ENCODE measurements around the gene DOCK1. TPM values are rescaled to one million over a fixed set of nuclear protein-coding genes. Genes with fewer than 3 reads are reported as not detected.

Gene DOCK1
- total and polyA plus RNA-seq, 2 donors (not counting 1 experiment from before 2014, with no cell fraction given) = 20.5 to 91.0 TPM

DNA sequence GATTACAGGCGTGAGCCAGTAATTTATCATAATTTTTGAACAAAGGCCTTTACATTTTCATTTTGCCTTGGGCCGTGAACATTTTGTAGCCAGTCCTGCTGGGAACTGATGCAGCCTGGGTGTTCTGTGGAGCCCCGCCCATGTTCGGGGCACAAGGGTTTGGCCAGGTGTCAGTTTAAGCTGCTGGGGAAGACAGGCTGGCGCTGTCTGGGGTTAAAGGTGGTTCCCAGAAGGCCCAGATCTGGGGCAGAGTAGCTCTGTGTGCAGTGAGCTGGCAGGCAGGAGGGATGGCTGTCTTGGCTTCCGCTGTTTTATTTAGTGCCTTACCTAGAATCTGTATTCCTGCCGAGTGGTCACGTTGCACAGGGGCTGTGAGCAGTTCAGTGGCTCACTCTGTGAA lies 50.2 kb downstream of the DOCK1 start:
- Histone ChIP-seq H3K4me3 (replicated peaks in 1 of 4; ENCODE audit: control extremely low read depth in 1 of 4, insufficient read depth in 1 of 4, low read depth in 3 of 4, low read length in 4 of 4) (no peak overlapping the region), H3K4me2 (ENCODE audit: extremely low read depth, insufficient read depth, low read length) (no peak overlapping the region), H3K27ac (ENCODE audit: insufficient read depth, low read length) (no peak overlapping the region), H3K9ac (ENCODE audit: insufficient read depth, low read length) (no peak overlapping the region), H3K4me1 (ENCODE audit: control insufficient read depth, extremely low read depth, insufficient read depth, low read length) (no peaks in the 10 kb centered on the region), H2AFZ (ENCODE audit: low read length) (no peak overlapping the region), H3K36me3 (ENCODE audit: control insufficient read depth, insufficient read depth, low read length) (no peaks in the 10 kb centered on the region), H3K27me3 (ENCODE audit: control insufficient read depth, insufficient read depth, low read length) (no peaks in the 10 kb centered on the region), H3K79me2 (ENCODE audit: control insufficient read depth, insufficient read depth, low read length) (peaks cover 59% of the 10 kb centered on the region), H3K9me3 (ENCODE audit: control insufficient read depth, insufficient read depth, low read depth, low read length) (peaks cover 3% of the 10 kb centered on the region), H4K20me1 (ENCODE audit: control insufficient read depth, extremely low read depth, insufficient read depth, low read length) (no peaks in the 10 kb centered on the region)
- DNase-seq (ENCODE audit: low read depth in 2 of 2) = no peak
- TF ChIP-seq EZH2 (IDR thresholded peaks at IDR 0.05; ENCODE audit: low read length, missing control alignments) = no peak
- TF ChIP-seq, protein P1, sequence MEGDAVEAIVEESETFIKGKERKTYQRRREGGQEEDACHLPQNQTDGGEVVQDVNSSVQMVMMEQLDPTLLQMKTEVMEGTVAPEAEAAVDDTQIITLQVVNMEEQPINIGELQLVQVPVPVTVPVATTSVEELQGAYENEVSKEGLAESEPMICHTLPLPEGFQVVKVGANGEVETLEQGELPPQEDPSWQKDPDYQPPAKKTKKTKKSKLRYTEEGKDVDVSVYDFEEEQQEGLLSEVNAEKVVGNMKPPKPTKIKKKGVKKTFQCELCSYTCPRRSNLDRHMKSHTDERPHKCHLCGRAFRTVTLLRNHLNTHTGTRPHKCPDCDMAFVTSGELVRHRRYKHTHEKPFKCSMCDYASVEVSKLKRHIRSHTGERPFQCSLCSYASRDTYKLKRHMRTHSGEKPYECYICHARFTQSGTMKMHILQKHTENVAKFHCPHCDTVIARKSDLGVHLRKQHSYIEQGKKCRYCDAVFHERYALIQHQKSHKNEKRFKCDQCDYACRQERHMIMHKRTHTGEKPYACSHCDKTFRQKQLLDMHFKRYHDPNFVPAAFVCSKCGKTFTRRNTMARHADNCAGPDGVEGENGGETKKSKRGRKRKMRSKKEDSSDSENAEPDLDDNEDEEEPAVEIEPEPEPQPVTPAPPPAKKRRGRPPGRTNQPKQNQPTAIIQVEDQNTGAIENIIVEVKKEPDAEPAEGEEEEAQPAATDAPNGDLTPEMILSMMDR (conservative IDR thresholded peaks at IDR 0.05 in 1 of 2, IDR thresholded peaks at IDR 0.05 in 1 of 2; ENCODE audit: low read depth in 1 of 2, low read length in 2 of 2) = no peak

DNA sequence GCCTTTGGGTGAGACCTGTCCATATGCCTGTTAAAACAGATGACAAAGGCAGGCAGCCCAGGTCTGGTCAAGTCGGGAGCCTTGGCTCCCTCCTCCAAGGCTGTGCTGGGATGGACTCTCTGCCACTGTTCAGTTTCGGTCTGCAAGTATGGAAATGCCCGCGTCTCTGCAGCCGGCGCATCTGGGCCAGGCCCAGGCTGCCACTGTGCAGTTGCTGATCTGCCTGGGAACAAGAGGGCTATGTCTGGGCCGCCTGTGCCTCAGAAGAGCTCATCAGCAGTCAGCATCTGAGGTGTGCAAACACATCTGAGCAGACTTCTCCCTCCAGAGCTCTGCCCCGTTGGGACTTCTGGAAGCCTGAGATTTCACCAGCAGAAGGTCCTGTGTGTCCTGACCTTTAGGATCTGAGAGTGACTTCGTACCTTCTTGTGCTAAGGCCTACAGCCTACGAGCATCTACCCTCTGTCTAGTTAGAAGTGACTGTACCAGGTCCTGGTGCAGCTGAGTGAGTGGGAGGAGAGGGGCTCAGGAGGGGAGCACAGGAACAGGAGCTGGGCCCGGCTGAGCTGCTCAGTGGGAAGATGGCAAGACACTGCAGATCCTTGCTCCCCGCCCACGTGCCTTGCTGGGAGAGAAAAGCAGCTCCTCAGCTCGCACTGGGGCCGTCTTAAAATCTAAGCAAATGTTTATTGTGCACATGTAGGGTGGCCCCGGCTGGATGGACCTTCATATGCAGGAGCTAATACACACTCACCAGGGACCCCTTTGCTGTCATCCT lies 50.9 kb downstream of the DOCK1 start:
- Histone ChIP-seq H4K20me1 (ENCODE audit: control insufficient read depth, extremely low read depth, insufficient read depth, low read length) (no peaks in the 10 kb centered on the region), H3K79me2 (ENCODE audit: control insufficient read depth, insufficient read depth, low read length) (peaks cover 52% of the 10 kb centered on the region)

DNA sequence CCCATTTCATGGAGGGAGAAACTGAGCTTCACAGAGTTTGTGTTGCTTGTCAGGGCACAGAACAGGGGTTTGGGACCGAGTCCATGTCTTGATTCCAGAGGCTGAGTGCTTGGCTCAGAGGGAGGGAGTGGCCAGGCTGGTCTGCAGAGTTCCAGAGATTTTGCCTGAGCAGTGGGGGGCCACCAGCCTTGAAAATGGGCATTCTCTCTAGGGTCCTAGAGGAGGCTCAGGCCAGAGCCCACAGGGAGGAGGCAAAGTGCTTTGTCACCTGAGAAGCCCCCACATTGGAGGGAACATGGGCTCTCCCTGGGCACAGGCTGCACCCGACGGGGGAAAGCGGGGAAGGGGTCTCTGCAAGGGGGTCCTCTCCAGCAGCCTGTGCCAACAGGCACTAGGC lies 51.5 kb downstream of the DOCK1 start:
- peaks cover 48% of the 10 kb centered on the region for H3K79me2 ChIP-seq (ENCODE audit: control insufficient read depth, insufficient read depth, low read length)
- H4K20me1 ChIP-seq (ENCODE audit: control insufficient read depth, extremely low read depth, insufficient read depth, low read length) = no peaks in the 10 kb centered on the region
- H3K36me3 ChIP-seq (ENCODE audit: control insufficient read depth, insufficient read depth, low read length) = no peaks in the 10 kb centered on the region
- H3K4me2 ChIP-seq (ENCODE audit: extremely low read depth, insufficient read depth, low read length) = no peak overlapping the region
- H3K4me3 ChIP-seq (replicated peaks in 1 of 4; ENCODE audit: control extremely low read depth in 1 of 4, insufficient read depth in 1 of 4, low read depth in 3 of 4, low read length in 4 of 4) = no peak overlapping the region
- no peak for DNase-seq (ENCODE audit: low read depth in 2 of 2)
- no peaks in the 10 kb centered on the region for H3K4me1 ChIP-seq (ENCODE audit: control insufficient read depth, extremely low read depth, insufficient read depth, low read length)
- TF ChIP-seq, protein P1 (conservative IDR thresholded peaks at IDR 0.05 in 1 of 2, IDR thresholded peaks at IDR 0.05 in 1 of 2; ENCODE audit: low read depth in 1 of 2, low read length in 2 of 2) = no peak
- no peak for TF ChIP-seq EZH2 (IDR thresholded peaks at IDR 0.05; ENCODE audit: low read length, missing control alignments)
- H2AFZ ChIP-seq (ENCODE audit: low read length) = no peak overlapping the region
- H3K9me3 ChIP-seq (ENCODE audit: control insufficient read depth, insufficient read depth, low read depth, low read length) = peaks cover 3% of the 10 kb centered on the region
- no peaks in the 10 kb centered on the region for H3K27me3 ChIP-seq (ENCODE audit: control insufficient read depth, insufficient read depth, low read length)
- H3K27ac ChIP-seq (ENCODE audit: insufficient read depth, low read length) = no peak overlapping the region
- H3K9ac ChIP-seq (ENCODE audit: insufficient read depth, low read length) = no peak overlapping the region

More for the DNA sequence above, 50.9 kb downstream of the DOCK1 start:
- Histone ChIP-seq H3K36me3 (ENCODE audit: control insufficient read depth, insufficient read depth, low read length) (no peaks in the 10 kb centered on the region), H3K4me3 (replicated peaks in 1 of 4; ENCODE audit: control extremely low read depth in 1 of 4, insufficient read depth in 1 of 4, low read depth in 3 of 4, low read length in 4 of 4) (no peak overlapping the region), H3K4me2 (ENCODE audit: extremely low read depth, insufficient read depth, low read length) (no peak overlapping the region), H3K9ac (ENCODE audit: insufficient read depth, low read length) (no peak overlapping the region), H2AFZ (ENCODE audit: low read length) (no peak overlapping the region), H3K27me3 (ENCODE audit: control insufficient read depth, insufficient read depth, low read length) (no peaks in the 10 kb centered on the region), H3K9me3 (ENCODE audit: control insufficient read depth, insufficient read depth, low read depth, low read length) (peaks cover 3% of the 10 kb centered on the region), H3K27ac (ENCODE audit: insufficient read depth, low read length) (no peak overlapping the region), H3K4me1 (ENCODE audit: control insufficient read depth, extremely low read depth, insufficient read depth, low read length) (no peaks in the 10 kb centered on the region)
- DNase-seq (ENCODE audit: low read depth in 2 of 2) = no peak
- TF ChIP-seq, protein P1 (conservative IDR thresholded peaks at IDR 0.05 in 1 of 2, IDR thresholded peaks at IDR 0.05 in 1 of 2; ENCODE audit: low read depth in 1 of 2, low read length in 2 of 2) = no peak
- no peak for TF ChIP-seq EZH2 (IDR thresholded peaks at IDR 0.05; ENCODE audit: low read length, missing control alignments)

Data from fibroblast of lung (primary cell).